ENCODE measurements around the gene GORAB. TPM values are rescaled to one million over a fixed set of nuclear protein-coding genes. Genes with fewer than 3 reads are reported as not detected.

GORAB gene
- total RNA-seq, 6 experiments from 2014 or later: 4.3 to 9.8 (median 6.7) TPM

- no peak for ATAC-seq
- no peak overlapping the region for H3K4me3 ChIP-seq
- H3K27me3 ChIP-seq: no peaks in the 10 kb centered on the region
- no peak overlapping the region for H3K27ac ChIP-seq
- intact Hi-C loops (cut with DNase I): no loop called here
- TF ChIP-seq CTCF (IDR thresholded peaks at IDR 0.05) (no peak), POLR2A (IDR thresholded peaks at IDR 0.05) (no peak)
- WGBS (ENCODE audit: insufficient coverage, low coverage, low lambda C conversion rate, missing lambda C conversion rate): 46% methylated on average over 4 of the region's 5 CpGs
- H3K4me1 ChIP-seq: no peaks in the 10 kb centered on the region
- no peaks in the 10 kb centered on the region for H3K36me3 ChIP-seq
- H3K9me3 ChIP-seq: no peaks in the 10 kb centered on the region
- no peak for DNase-seq
Observed at GRCh38 chr1:170594066-170594626, 62.2 kb downstream of the GORAB start.

- Histone ChIP-seq H3K4me1 (no peaks in the 10 kb centered on the region), H3K4me3 (no peak overlapping the region), H3K27ac (no peak overlapping the region), H3K36me3 (no peaks in the 10 kb centered on the region), H3K9me3 (no peaks in the 10 kb centered on the region), H3K27me3 (no peaks in the 10 kb centered on the region)
- no peak for DNase-seq
- WGBS (ENCODE audit: insufficient coverage, low coverage, low lambda C conversion rate, missing lambda C conversion rate): 75% methylated on average over 5 of the region's 5 CpGs
- no peak for ATAC-seq
- TF ChIP-seq CTCF (IDR thresholded peaks at IDR 0.05) (no peak), POLR2A (IDR thresholded peaks at IDR 0.05) (no peak)
- intact Hi-C loops (cut with DNase I): no loop called here
Observed at GRCh38 chr1:170596701-170597100, 64.7 kb downstream of the GORAB start.

GRCh38 chr1:170598618-170599017, 66.7 kb downstream of the GORAB start:
- no peak for ATAC-seq
- Histone ChIP-seq H3K9me3 (peaks cover 0 to 2% (median 0%) of the 10 kb centered on the region in 4 donors), H3K27me3 (no peaks in the 10 kb centered on the region), H3K27ac (no peak overlapping the region), H3K4me3 (no peak overlapping the region), H3K36me3 (no peaks in the 10 kb centered on the region), H3K4me1 (no peaks in the 10 kb centered on the region)
- 50% methylated on average over 1 of the region's 1 CpG for WGBS (ENCODE audit: insufficient coverage, low coverage, low lambda C conversion rate, missing lambda C conversion rate)
- DNase-seq: no peak
- TF ChIP-seq CTCF (IDR thresholded peaks at IDR 0.05) (no peak), POLR2A (IDR thresholded peaks at IDR 0.05) (no peak)
- intact Hi-C loops (cut with DNase I): no loop called here

- ATAC-seq (no peak), DNase-seq (no peak)
- no peaks in the 10 kb centered on the region for H3K36me3 ChIP-seq
- no peak overlapping the region for H3K4me3 ChIP-seq
- TF ChIP-seq CTCF (IDR thresholded peaks at IDR 0.05) (no peak), POLR2A (IDR thresholded peaks at IDR 0.05) (no peak)
- H3K9me3 ChIP-seq: peaks cover 0 to 2% (median 0%) of the 10 kb centered on the region in 4 donors
- H3K27ac ChIP-seq: no peak overlapping the region
- intact Hi-C loops (cut with DNase I): no loop called here
- H3K27me3 ChIP-seq: no peaks in the 10 kb centered on the region
- no peaks in the 10 kb centered on the region for H3K4me1 ChIP-seq
Observed at GRCh38 chr1:170599033-170599432, 67.1 kb downstream of the GORAB start.

GRCh38 chr1:170601866-170602265, 69.9 kb downstream of the GORAB start:
- Histone ChIP-seq H3K36me3 (no peaks in the 10 kb centered on the region), H3K4me1 (no peaks in the 10 kb centered on the region), H3K9me3 (peaks cover 0 to 2% (median 0%) of the 10 kb centered on the region in 4 donors), H3K27ac (no peak overlapping the region), H3K4me3 (no peak overlapping the region), H3K27me3 (no peaks in the 10 kb centered on the region)
- no peak for TF ChIP-seq CTCF (IDR thresholded peaks at IDR 0.05)
- no peak for TF ChIP-seq POLR2A (IDR thresholded peaks at IDR 0.05)
- WGBS (ENCODE audit: insufficient coverage, low coverage, low lambda C conversion rate, missing lambda C conversion rate): 33% methylated on average over 1 of the region's 1 CpG
- intact Hi-C loops (cut with DNase I): no loop called here
- ATAC-seq (no peak), DNase-seq (no peak)
